ENCODE data around the gene CRYGS. TPM values are rescaled to one million over a fixed set of nuclear protein-coding genes. Genes with fewer than 3 reads are reported as not detected.
A peak's percentile ranks its signal among the peaks of the same experiment; 100 is the strongest.

Gene CRYGS
- total RNA-seq, 4 donors from 2014 or later, result 1.4 to 12.3 (median 5.7) TPM

- H3K4me3 ChIP-seq, result no peak overlapping the region
- peaks cover 0 to 61% (median 3%) of the 10 kb centered on the region in 3 donors for H3K36me3 ChIP-seq
- TF ChIP-seq POLR2A (IDR thresholded peaks at IDR 0.05), result no peak
- TF ChIP-seq CTCF (IDR thresholded peaks at IDR 0.05), result peak in 1 of 6 experiments; percentile 5
- H3K9me3 ChIP-seq, result no peaks in the 10 kb centered on the region
- no peaks in the 10 kb centered on the region for H3K4me1 ChIP-seq
- DNase-seq, result no peak
- no peak overlapping the region for H3K27ac ChIP-seq
- no peaks in the 10 kb centered on the region for H3K27me3 ChIP-seq
Measured at GRCh38 chr3:186551387-186551786, 7.2 kb upstream of the CRYGS start.

- no peak for DNase-seq
- TF ChIP-seq POLR2A (IDR thresholded peaks at IDR 0.05), result no peak
- no peak for TF ChIP-seq CTCF (IDR thresholded peaks at IDR 0.05)
- H3K27me3 ChIP-seq, result no peaks in the 10 kb centered on the region
- no peak overlapping the region for H3K27ac ChIP-seq
- peaks cover 0 to 48% (median 3%) of the 10 kb centered on the region in 3 donors for H3K36me3 ChIP-seq
- H3K4me1 ChIP-seq, result no peaks in the 10 kb centered on the region
- H3K9me3 ChIP-seq, result no peaks in the 10 kb centered on the region
- H3K4me3 ChIP-seq, result no peak overlapping the region
Measured at GRCh38 chr3:186549497-186549896, 5.3 kb upstream of the CRYGS start.

- H3K27me3 ChIP-seq, result no peaks in the 10 kb centered on the region
Measured at GRCh38 chr3:186540835-186541226, 3.3 kb downstream of the CRYGS start.

GRCh38 chr3:186540221-186540834 lies 3.9 kb downstream of the CRYGS start:
- no peak overlapping the region for H3K4me3 ChIP-seq
- no peak for TF ChIP-seq POLR2A (IDR thresholded peaks at IDR 0.05)
- TF ChIP-seq CTCF (IDR thresholded peaks at IDR 0.05), result peak; percentile 57 to 93 (median 90)

More at GRCh38 chr3:186540835-186541226, 3.3 kb downstream of the CRYGS start:
- Histone ChIP-seq H3K27ac (no peak overlapping the region), H3K9me3 (no peaks in the 10 kb centered on the region), H3K4me3 (no peak overlapping the region), H3K36me3 (peaks cover 0 to 2% (median 0%) of the 10 kb centered on the region in 3 donors), H3K4me1 (no peaks in the 10 kb centered on the region)
- no peak for TF ChIP-seq POLR2A (IDR thresholded peaks at IDR 0.05)
- no peak for TF ChIP-seq CTCF (IDR thresholded peaks at IDR 0.05)
- no peak for DNase-seq

GRCh38 chr3:186538779-186539178 lies 5.4 kb downstream of the CRYGS start:
- no peak overlapping the region for H3K4me3 ChIP-seq
- no peak for DNase-seq

More at GRCh38 chr3:186540221-186540834, 3.9 kb downstream of the CRYGS start:
- Histone ChIP-seq H3K4me1 (no peaks in the 10 kb centered on the region), H3K36me3 (no peaks in the 10 kb centered on the region), H3K9me3 (no peaks in the 10 kb centered on the region), H3K27ac (no peak overlapping the region), H3K27me3 (no peaks in the 10 kb centered on the region)
- DNase-seq, result peak; percentile 60 to 93 (median 80)

More at GRCh38 chr3:186538779-186539178, 5.4 kb downstream of the CRYGS start:
- Histone ChIP-seq H3K36me3 (no peaks in the 10 kb centered on the region), H3K4me1 (peaks cover 0 to 2% (median 0%) of the 10 kb centered on the region in 4 donors), H3K9me3 (no peaks in the 10 kb centered on the region), H3K27ac (no peak overlapping the region), H3K27me3 (no peaks in the 10 kb centered on the region)
- TF ChIP-seq CTCF (IDR thresholded peaks at IDR 0.05), result no peak
- TF ChIP-seq POLR2A (IDR thresholded peaks at IDR 0.05), result no peak

Measured in Peyer's patch (tissue), 4 donors.